Tibial nerve (tissue), 4 donors: ENCODE data around the gene NKTR. TPM values are rescaled to one million over a fixed set of nuclear protein-coding genes. Genes with fewer than 3 reads are reported as not detected.

Experiments
- DNase-seq, 2 donors: peaks; one replicate each; pipeline ENCODE4 v3.0.0-alpha.2; 2019; ENCODE audit warnings: low spot score in 2 of 2
- H3K27ac ChIP-seq, 4 donors: fragments of 200-600 bp; sonication (generic) in 3 of 4; one replicate each; pipeline ENCODE4 v1.5.1; 2017 to 2019; ENCODE audit warnings: mild to moderate bottlenecking in 1 of 4
- H3K27me3 ChIP-seq, 2 donors: fragments of 200-600 bp; sonication (generic) in 1 of 2; one replicate each; pipeline versions ENCODE4 v1.5.1 to v1.6.0; 2017 to 2019
- H3K36me3 ChIP-seq, 3 donors: fragments of 200-600 bp; sonication (generic); one replicate each; pipeline ENCODE4 v1.5.1; 2018 to 2019
- H3K4me1 ChIP-seq, 4 donors: fragments of 200-600 bp; sonication (generic) in 3 of 4; one replicate each; pipeline ENCODE4 v1.5.1; 2017 to 2019
- H3K4me3 ChIP-seq, 4 donors: fragments of 200-600 bp; sonication (generic) in 3 of 4; one replicate each; pipeline ENCODE4 v1.5.1; 2017 to 2019; ENCODE audit warnings: mild to moderate bottlenecking in 1 of 4, moderate library complexity in 1 of 4
- H3K9me3 ChIP-seq, 4 donors: fragments of 200-600 bp; sonication (generic) in 3 of 4; one replicate each; pipeline ENCODE4 v1.5.1; 2017 to 2019
- CTCF ChIP-seq, 5 experiments: fragments of 200-600 bp in 3 of 5; fragments of 450-650 bp in 2 of 5; sonication (generic) in 3 of 5; IDR thresholded peaks; one replicate each; pipeline ENCODE4 v1.5.1; 2016 to 2019; ENCODE audit warnings: antibody characterized with exemption in 5 of 5, mild to moderate bottlenecking in 3 of 5, moderate library complexity in 2 of 5
- EP300 ChIP-seq, 2 donors: sonication (generic); formaldehyde crosslinking; IDR thresholded peaks; one replicate each; pipeline ENCODE4 v1.6.1; 2017; ENCODE audit warnings: antibody characterized with exemption in 2 of 2, mild to moderate bottlenecking in 1 of 2
- POLR2A ChIP-seq, 2 donors: fragments of 450-650 bp; IDR thresholded peaks; one replicate each; pipeline ENCODE4 v1.6.1; 2017; ENCODE audit warnings: antibody characterized with exemption in 2 of 2, mild to moderate bottlenecking in 2 of 2, moderate library complexity in 2 of 2
- WGBS, 2 donors: methylation state at CpG; one replicate each; pipeline ENCODE4 v1.1.5; 2018; 5-methylcytosine and 5-hydroxymethylcytosine counted together
- total RNA-seq, 4 donors: library from RNA; depleted of rRNA; stranded (reverse); fragments of >200 nt; gene quantifications; one replicate each; pipeline ENCODE4 v1.1.0, GENCODE V29; 2016

The NKTR gene
- total RNA-seq, 4 donors from 2014 or later, result 122 to 175 (median 146) TPM

DNA sequence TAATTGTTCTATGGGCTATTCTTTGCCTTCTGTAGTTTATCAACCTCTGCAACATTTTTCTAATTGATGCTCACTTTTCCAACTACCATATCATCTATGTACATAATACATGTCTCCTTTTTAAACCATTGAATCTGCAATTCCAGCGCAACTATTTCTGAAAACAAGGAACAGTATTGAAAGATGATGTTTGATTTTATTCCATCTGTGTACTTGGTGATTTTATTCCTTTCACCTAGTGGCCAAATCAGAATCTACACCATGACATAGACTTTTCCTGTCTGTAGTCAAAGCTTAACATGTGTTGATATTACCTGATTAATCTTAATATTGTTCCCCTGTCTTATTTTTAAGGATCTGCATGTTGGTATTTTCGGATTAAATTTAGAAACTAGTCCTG is 13.0 kb downstream of the NKTR start:
- no peaks in the 10 kb centered on the region for H3K9me3 ChIP-seq
- peak overlapping the region in 2 of 4 donors; percentile 31 to 74 for H3K27ac ChIP-seq
- WGBS, 2 donors, result 77 to 78% methylated on average over 2 of the region's 2 CpGs
- H3K36me3 ChIP-seq, result peaks cover 0 to 27% (median 2%) of the 10 kb centered on the region in 3 donors
- no peak for TF ChIP-seq POLR2A (IDR thresholded peaks at IDR 0.05)
- peak in 3 of 5 experiments; percentile 22 to 41 (median 30) for TF ChIP-seq CTCF (IDR thresholded peaks at IDR 0.05)
- no peaks in the 10 kb centered on the region for H3K27me3 ChIP-seq
- no peak for DNase-seq
- peaks cover 0 to 69% (median 18%) of the 10 kb centered on the region in 4 donors for H3K4me1 ChIP-seq
- H3K4me3 ChIP-seq, result no peak overlapping the region

DNA sequence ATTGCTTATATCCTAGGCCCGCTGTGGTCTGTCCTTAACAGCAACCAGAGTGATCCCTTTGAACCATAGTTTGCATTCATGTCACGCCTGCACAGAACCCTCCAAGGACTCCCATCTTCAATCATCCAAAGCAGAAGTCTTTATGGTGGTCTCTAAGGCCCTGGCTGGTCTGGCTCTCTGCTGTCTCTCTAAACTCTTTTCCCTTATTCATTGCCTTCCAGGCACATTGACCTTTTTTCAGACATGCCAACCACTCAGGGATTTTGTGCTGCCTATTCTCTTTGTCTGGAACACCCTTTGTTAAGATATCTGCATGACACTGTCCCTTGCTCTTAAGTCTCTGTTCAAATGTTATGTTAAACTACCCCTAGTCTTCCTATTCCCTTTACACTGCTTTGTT is 31.1 kb downstream of the NKTR start:
- peaks cover 0 to 76% (median 35%) of the 10 kb centered on the region in 3 donors for H3K36me3 ChIP-seq
- 85 to 90% methylated on average over 2 of the region's 2 CpGs for WGBS, 2 donors

DNA sequence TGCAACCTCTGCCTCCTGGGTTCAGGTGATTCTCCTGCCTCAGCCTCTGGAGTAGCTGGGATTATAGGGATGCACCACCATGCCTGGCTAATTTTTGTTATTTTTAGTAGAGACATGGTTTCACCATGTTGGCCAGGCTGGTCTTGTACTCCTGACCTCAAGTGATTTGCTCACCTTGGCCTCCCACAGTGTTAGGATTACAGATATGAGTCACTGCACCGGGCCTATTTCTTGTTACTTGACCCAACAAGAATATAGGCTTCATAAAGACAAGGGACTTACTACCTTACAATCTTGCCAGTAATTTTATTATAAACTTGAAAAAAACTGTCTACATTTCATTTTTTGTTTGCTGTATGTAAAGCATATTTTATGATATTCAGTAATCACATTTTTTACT is 31.7 kb downstream of the NKTR start:
- Histone ChIP-seq H3K4me1 (no peaks in the 10 kb centered on the region), H3K36me3 (peaks cover 0 to 81% (median 35%) of the 10 kb centered on the region in 3 donors), H3K27ac (no peak overlapping the region), H3K9me3 (no peaks in the 10 kb centered on the region), H3K4me3 (no peak overlapping the region), H3K27me3 (no peaks in the 10 kb centered on the region)
- 92 to 93% methylated on average over 1 of the region's 1 CpG for WGBS, 2 donors
- DNase-seq, result no peak
- TF ChIP-seq CTCF (IDR thresholded peaks at IDR 0.05) (no peak), POLR2A (IDR thresholded peaks at IDR 0.05) (no peak), EP300 (IDR thresholded peaks at IDR 0.05) (no peak)

More for the DNA sequence above, 31.1 kb downstream of the NKTR start:
- TF ChIP-seq CTCF (IDR thresholded peaks at IDR 0.05) (no peak), POLR2A (IDR thresholded peaks at IDR 0.05) (no peak), EP300 (IDR thresholded peaks at IDR 0.05) (no peak)
- H3K27ac ChIP-seq, result no peak overlapping the region
- no peak overlapping the region for H3K4me3 ChIP-seq
- no peaks in the 10 kb centered on the region for H3K27me3 ChIP-seq
- H3K9me3 ChIP-seq, result no peaks in the 10 kb centered on the region
- no peaks in the 10 kb centered on the region for H3K4me1 ChIP-seq
- DNase-seq, result no peak

- 91 to 93% methylated on average over 6 of the region's 6 CpGs for WGBS, 2 donors
These were observed 33.1 kb downstream of the NKTR start for GRCh38 chr3:42633544-42633943.

GRCh38 chr3:42635111-42635510 is 34.6 kb downstream of the NKTR start:
- WGBS, 2 donors, result 86 to 92% methylated on average over 2 of the region's 2 CpGs
- peaks cover 0 to 93% (median 39%) of the 10 kb centered on the region in 3 donors for H3K36me3 ChIP-seq
- no peaks in the 10 kb centered on the region for H3K27me3 ChIP-seq

More at GRCh38 chr3:42633544-42633943, 33.1 kb downstream of the NKTR start:
- Histone ChIP-seq H3K9me3 (no peaks in the 10 kb centered on the region), H3K27me3 (no peaks in the 10 kb centered on the region), H3K27ac (no peak overlapping the region), H3K36me3 (peaks cover 0 to 90% (median 35%) of the 10 kb centered on the region in 3 donors), H3K4me3 (no peak overlapping the region), H3K4me1 (peaks cover 0 to 5% (median 0%) of the 10 kb centered on the region in 4 donors)
- no peak for DNase-seq
- TF ChIP-seq CTCF (IDR thresholded peaks at IDR 0.05), result no peak
- no peak for TF ChIP-seq EP300 (IDR thresholded peaks at IDR 0.05)
- TF ChIP-seq POLR2A (IDR thresholded peaks at IDR 0.05), result no peak

More at GRCh38 chr3:42635111-42635510, 34.6 kb downstream of the NKTR start:
- H3K4me1 ChIP-seq, result peaks cover 0 to 11% (median 0%) of the 10 kb centered on the region in 4 donors
- H3K4me3 ChIP-seq, result no peak overlapping the region
- peak overlapping the region in 1 of 4 donors; percentile 16 for H3K27ac ChIP-seq
- no peak for DNase-seq
- no peaks in the 10 kb centered on the region for H3K9me3 ChIP-seq
- TF ChIP-seq CTCF (IDR thresholded peaks at IDR 0.05) (no peak), EP300 (IDR thresholded peaks at IDR 0.05) (no peak), POLR2A (IDR thresholded peaks at IDR 0.05) (no peak)
